OCI-M2 (cell line): ENCODE measurements around the gene CUL1.

Experiments used
- DNase-seq: peaks from one replicate; lab custom pipeline; 2025; ENCODE audit not compliant: unreplicated experiment; lab: John Stamatoyannopoulos, UW

CUL1 gene

DNA sequence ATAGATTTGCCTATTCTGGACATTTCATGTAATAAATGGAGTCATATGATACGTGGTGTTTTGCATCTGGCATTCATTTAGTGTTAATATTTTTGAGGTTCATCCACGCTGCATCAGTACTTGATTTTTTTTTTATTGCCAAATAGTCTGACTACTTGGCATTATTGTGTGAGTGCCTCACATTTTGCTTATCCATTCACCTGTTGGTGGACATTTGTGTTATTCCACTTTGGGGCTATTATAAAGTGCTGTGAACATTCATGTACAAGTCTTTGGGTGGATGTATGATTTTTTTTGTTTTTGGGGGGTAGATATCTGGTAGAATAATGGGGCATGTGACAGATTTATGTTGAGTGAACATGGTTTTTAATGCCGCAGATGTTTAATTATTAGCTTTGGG lies 19.7 kb downstream of the CUL1 start:
- no peak for DNase-seq

DNA sequence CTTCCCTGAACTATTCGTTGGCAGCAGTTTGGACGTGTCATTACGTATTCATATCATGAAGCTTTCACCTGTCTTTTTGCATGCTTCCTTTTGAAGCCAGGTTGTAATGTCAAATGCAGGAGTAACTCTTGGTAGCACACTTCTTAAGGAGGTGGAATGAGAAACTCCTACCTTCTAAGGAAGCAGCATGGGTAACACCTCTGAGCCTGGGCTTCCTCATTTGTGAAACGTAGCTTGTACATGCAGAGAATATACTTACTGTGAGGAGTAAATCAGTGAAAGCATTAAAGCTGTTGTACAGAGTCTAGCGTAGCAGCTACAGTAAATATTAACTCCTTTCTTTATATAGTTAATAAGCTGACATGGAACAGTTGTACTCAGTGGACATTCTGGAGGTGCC lies 21.1 kb downstream of the CUL1 start:
- DNase-seq = no peak

DNA sequence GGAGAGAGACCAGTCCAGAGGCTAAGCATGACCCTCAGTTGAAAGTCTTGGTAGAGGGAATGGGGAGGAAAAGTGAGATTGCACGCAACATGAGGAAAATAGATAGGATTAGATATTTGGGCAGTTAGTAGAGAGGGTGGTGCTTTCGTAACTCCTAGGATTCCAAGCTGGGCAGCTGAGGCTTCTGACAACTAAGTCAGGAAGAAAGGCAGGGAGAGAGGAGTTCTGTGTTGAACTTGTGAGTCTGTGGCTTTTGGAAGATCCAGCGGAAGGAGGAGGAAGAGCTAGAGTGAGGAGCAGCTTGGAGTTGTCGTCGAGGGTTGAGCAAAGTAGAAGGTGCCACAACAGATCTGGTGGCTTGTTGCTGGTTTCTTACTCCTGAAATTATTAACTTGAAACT lies 21.8 kb downstream of the CUL1 start:
- DNase-seq = no peak

DNA sequence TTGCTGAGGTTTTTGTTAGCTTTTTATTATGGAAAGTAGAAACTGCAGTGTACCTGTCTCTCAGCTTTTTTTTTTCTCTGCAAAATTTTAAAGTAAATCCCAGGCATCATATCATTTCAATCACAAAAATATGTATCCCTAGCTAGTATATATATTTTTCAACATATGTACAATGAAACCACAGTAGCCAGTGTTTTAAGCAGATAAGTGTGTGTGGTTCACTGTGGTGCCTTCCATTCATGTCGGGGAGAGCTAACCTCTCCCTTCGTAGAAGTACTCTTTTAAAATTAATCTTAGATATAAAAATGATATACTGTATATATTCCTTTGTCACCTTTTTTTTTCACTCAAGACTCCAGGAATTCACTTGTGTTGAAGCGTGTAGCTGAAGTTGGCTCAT lies 22.7 kb downstream of the CUL1 start:
- DNase-seq = no peak

DNA sequence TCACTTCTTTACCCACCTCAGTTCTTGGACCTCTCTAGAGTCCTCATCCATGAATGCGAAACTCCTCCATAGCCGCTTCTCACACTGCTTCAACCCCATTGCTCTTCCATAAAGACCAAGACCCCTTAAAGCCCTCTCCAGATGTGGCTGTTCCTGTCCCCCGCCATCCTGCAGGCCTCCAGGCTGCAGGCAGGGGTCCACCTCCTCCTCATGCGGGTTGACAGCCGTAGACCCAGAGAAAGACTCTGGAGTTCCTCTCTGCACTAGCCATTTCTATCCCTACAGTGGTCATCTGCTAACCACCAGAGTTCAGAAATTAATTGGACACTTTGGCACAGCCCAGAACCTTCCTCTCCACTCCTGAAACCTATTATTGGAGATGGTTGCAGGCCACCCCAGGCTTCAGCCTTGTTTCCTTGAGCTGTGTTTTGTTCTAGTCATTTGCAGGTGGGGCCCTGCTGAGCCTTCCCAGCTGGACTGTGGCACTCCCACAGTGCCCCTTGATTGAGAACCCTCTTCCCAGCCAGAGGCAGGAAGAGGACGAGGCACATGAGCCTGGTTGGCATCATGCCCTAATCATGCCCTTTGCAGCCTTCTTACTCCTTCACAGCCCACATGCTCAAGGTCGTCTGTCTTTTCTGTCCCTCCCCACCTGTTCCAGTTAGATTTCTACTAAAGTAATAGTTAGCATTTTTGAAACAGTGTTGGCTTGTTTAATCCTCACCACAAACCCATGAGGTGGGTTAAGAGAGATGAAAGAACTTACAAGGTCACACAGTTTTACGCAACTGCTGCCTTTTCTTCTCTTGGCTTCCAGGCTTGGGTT lies 23.9 kb downstream of the CUL1 start:
- DNase-seq = no peak

DNA sequence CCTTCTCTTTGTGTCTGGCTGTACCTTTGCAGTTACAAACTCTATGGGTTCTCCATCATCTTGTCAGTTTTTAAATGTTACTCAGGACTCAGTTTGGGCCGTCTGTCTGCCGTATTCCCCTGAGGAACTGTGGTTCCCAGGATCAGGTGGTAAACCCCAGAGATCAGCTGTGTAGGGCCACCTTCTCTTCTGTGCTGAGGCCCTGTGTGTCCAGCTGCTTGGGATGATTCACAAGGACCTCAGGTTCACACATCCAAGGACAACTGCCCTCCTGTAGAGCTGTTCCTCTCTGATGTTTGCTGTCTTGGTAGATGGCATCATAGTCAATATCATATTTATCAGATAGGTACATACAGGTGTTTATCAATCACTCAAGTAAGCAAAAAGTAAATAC lies 24.5 kb downstream of the CUL1 start:
- DNase-seq = no peak

DNA sequence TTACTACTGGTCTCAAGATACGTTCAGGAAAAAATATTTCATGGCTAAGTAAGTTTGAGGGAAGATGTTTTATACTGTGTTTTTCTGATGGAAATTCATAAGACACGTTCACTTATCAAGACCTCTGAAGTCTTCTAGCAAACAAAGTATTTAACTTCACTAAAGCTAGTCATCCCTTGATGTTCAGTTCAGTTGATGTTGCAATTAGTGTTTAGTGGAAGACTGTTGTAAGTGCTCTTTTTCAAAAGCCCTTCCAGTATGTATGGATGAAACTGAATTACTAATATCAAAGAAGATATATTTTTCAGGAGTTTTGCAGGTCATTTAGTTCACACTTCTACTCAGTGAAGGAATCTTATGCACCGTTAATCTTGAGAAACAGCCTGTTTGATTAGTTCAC lies 25.1 kb downstream of the CUL1 start:
- no peak for DNase-seq

DNA sequence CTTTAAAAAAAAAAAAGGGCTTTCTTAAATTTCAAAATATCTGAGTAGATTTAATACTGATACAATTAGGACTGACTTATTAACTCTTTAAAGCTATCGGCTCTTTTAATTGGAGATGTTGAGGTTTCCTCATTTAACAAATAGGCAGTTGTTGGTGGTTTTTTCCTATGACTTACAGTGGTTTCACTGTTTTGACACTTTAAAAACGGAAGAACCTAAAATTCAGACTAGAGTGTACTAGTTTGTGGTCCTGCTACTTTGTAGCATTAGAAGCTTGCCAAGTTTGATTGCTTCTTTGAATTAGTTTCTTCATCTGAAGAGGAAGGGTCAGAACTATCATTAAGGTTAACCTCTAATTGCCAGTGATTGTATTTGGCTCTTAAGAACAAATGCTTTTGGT lies 27.7 kb downstream of the CUL1 start:
- no peak for DNase-seq

DNA sequence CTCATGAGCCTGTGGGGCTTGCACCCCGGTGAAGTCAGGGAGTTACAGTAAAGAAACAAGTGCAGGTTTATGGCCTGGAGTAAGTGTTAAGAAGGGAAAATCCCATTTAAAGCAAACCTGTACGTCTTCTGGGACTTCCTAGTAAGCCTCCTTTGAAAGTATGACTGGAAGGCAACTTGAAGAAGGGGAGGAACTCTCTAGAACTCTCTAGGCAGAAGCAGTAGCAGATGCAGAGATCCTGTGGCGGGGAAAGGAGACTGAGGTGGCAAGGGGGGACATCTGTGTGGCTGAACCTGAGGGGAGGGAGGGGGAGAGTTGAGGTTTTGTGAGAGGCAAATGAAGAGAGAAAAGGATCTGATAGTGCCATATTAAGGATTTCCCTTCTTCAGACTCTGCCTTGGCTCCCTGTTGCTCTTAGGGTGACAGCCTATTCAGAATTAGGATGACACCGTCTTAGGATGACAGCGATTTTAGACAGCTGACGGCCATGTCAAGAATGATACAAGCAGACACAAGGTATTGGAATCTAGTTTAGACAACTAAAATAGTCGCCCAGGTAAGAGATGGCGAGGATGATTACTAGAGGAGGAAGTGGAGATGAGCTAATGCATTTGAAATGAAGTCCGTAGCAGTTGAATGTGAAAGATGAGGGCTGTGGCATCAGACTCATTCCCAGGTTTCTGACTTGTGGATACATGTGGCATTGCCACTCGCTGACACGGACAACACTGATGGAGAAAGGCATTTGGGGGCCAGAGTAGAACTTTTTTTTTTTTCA lies 29.0 kb downstream of the CUL1 start:
- no peak for DNase-seq

DNA sequence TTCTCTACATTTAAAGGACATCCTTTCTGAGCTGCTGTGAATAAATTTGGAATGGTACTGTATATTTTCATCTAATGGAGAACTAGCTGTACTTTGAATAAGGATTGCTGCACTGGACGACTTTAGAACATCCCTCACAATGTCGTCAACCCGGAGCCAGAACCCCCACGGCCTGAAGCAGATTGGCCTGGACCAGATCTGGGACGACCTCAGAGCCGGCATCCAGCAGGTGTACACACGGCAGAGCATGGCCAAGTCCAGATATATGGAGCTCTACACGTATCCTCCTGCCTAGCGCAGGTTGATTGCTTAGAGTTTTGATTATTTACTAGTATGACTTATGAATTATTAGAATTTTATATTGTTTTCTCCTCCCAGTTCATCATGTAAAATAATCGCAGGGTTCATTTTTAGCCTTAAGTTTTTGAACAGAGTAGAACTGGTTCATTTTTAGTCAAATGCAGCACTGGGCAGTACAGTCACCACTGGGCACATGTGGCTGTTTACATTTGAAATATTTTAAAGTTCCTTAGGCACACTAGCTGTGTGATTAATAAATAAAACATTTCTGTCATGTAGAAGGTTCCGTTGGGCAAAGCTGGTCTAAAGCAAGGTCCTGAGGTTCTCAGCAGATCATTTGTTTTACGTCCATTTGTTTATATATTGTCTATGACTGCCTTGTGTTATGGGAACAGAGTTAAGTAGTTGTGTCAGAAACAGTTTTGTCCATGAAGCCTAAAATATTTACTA lies 31.5 kb downstream of the CUL1 start:
- DNase-seq = no peak

DNA sequence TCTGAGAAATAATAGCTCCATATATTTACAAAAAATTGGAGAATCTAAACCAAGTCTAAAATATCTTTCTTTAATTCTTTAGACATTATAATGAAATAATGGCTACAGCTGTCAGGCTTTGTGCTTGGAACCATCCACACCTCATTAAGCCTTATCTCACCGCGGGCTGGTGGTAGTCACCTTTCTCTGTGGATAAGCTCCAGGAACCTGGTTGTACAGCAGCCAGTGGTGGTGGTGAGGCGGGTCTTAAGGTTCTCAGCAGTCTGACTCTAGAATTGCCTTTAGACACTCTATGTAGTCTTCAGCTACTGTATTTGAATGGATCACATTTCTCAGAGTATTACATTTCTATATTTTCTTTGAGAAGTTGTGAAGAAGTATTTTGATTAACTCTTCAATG lies 34.2 kb downstream of the CUL1 start:
- DNase-seq = no peak

DNA sequence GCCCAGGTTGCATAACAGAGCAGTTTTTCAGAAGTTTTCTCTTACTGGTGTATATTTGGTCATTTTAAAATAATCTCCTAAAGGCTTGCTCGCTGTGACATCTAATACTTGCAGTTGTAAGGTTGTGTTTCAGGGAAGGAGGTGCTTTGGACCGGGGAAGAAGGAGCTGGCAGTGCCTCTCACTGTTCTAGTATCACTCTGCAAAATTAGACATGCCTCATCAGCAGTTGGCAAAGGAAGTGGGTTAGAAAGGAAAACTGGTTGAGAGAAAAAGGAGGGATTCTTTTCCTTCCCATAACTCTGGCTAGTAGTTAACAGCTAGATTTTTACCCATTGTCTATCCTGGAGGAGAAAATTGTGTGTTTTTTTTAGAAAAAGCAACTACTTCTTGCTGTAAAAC lies 34.8 kb downstream of the CUL1 start:
- DNase-seq = no peak

DNA sequence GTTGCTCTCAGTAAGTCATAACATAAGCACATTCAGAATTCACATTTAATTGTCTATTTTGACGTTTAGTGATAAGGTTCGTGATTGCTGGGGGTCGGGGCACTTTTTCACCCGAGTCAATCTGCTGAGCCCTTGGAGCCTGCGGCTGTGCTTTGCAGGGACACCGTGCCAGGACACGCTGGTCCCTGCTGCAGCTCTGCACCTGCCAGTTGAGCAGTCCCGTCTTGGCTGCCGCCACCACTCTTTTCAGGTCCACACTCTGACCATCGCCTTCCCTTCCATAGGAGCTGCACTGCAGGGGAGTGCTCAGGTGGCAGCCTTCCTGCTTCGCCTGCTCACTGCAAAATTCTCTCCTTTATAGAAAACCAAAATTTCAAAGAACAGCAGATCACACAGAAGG lies 36.4 kb downstream of the CUL1 start:
- no peak for DNase-seq

DNA sequence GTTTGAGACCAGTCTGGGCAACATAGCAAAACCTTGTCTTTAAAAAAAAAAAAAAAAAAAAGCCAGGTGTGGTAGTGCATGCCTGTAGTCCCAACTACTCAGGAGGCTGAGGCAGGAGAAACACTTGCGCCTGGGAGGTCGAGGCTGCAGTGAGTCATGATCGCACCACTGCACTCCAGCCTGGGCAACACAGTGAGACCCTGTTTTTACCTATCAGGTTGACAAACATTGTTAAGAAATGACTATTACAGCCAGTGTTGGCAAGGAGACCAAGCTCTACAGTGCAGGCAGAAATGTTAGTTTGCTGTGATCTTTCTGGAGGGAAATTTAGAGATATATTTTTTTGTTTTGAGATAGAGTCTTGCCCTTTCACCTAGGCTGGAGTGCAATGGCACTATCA lies 37.3 kb downstream of the CUL1 start:
- DNase-seq = no peak

DNA sequence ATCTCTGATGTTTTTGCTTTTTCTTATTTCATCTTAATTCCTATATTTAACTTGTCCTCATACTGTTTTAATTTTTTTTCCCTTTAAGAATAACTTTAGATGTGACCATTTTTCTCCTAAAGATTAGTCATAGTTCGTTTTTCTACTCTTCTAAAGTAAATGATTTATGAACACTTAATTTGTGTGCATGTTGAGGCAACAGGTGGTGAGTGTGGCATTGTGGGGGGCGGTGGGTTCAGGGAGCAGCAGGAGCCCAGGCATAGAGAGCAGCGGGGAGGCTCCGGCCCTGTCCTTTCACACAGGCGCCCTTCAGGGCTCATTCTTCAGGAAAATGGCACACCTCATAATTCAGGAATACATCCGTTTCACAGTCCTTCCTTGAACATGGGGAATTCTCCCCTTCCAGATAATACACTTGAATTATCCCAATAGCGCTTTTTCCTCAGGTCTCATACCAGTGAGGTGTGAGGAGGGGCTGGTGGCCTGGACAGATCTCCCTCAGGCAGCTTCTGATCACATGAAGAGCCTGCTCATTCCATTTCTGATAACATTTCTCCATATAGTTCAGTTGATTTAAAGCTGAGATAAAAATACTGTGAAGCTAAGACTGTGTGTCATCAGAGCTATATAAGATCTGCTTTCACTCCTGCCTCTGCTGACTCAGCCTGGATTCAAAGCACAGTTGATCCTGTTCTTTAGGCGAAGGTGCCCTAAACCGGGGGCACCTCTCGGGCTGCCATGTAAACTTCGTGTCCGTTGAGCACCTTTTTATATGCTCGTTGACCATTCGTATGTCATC lies 40.2 kb downstream of the CUL1 start:
- DNase-seq = no peak

DNA sequence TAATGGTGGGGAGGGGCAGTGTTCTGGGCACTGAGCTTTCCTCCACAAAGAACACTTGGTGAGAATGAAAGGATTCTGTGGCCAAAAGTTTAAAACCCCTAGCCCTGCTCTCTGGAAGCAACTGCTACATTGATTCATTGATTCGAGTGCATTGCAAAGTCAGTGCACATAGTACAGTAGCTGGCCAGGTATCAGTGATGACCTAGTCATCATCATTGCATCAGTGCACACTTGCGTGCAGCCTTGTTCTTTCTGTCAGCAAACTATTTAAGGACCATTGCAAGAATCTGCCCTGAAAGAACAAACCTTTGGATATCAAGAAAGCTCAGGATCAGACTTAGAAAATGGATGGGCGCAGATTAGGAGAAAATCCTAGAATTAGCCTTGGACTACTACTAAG lies 47.4 kb downstream of the CUL1 start:
- DNase-seq = no peak

DNA sequence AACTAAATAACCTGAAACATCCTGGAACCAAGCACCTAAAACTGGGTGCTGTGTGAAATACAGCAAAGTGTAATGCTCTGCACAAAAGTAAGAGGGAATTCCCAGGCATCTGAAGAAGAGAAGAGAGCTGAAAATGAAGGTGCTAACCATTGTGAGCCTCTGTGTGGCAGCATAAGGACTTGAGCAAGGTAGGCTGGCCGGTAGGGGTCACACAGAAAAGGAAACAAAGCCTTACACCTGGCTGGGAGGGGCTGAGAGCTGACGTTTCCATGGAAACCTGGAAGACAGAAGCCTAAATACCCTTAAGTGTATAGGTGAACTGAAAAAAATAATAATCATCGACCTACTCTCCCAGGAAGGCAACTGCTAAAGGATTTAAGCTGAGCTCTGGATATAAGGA lies 48.6 kb downstream of the CUL1 start:
- DNase-seq = no peak

DNA sequence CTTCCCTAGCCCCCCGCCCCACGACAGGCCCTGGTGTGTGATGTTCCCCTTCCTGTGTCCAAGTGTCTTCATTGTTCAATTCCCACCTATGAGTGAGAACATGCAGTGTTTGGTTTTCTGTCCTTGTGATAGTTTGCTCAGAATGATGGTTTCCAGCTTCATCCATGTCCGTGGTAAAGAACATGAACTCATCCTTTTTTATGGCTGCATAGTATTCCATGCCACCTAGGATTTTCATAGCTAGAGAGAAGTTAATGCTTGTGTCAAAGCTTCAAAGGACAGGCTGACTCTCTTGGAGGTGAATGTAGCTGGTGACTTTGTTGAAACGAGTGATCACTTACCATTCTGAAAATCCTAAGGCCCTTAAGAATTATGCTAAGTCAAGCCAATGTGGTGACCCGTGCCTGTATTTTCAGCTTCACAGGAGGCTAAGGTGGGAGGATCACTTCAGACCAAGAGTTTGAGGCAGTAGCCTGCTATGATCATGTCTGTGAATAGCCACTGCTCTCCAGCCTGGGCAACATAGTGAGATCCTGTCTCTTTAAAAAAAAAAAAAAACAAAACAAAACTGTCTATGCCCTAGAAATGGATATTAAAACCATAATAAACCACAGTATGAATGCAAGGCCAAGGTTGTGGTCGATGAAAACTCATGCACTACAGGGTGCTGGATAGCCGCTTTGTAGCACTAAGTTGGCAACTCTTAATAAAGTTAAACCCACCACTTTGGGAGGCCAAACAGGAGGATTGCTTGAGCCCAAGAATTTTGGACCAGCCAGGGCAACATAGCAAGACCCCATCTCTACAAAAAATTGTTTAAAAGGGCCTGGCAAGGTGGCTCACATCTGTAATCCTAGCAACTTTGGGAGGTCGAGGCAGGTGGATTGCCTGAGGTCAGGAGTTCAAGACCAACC lies 52.0 kb downstream of the CUL1 start:
- DNase-seq = no peak

DNA sequence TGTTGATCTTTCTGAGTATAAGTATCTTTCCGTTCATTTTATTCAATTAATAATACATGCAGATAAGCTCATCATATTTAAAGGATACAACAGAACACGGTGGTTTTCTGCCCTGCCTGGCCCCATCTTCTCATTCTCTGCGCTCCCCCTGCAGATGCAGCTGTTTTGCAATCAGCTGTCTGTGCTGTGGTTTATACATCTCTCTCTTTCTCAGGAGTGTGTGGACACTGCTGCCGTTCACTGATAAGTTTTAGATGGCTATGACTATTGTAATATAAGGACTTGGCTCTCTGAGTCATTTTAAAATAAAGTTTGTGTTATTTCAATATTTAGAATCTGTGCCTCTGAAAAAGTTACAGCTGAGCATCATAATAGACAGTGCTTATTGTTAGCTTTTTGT lies 54.5 kb downstream of the CUL1 start:
- no peak for DNase-seq

DNA sequence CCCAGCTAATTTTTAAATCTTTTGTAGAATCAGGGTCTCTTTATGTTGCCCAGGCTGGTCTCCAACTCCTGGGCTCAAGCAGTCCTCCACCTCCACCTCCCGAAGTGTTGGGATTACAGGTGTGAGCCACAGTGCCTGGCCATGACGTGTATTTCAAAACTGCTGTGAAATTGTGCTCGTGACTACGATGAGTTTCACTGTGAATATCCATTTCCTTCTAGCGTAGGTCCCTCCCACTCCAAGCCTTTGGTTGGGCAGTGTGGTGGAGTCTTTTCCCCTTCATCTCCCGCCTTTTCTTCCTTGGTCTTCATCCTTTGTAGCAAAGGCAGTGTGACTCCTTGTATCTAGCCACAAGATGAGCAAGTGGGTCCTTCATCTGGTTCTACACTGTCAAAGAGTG lies 56.2 kb downstream of the CUL1 start:
- no peak for DNase-seq
